ENCODE data around the gene BATF2.

Gene BATF2

DNA sequence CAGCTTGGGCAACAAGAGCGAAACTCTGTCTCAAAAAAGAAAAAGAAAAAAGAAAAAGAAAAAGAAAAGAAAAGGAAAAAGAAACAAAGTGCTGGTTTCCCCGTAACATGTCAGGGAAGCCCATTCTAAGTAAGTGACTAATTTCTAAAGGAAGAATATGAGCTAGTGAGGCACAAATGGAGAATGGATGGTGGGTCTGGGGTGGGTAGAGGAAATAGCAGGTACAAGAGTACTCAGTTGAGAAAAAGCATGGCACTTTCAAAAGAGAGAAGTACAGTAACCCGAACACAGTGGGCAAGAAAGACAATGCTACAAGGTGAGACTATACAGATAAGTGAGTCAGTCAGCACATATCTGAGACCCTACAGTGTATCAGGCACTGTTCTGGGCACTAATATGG lies 29.4 kb downstream of the BATF2 start:
- Histone ChIP-seq H3K36me3 (ENCODE audit: insufficient read depth, low read length) (no peaks in the 10 kb centered on the region), H3K27me3 (ENCODE audit: insufficient read depth, low read length) (no peaks in the 10 kb centered on the region), H3K4me1 (ENCODE audit: insufficient read depth, low read length) (no peaks in the 10 kb centered on the region), H3K4me3 (ENCODE audit: low read length) (no peak overlapping the region), H3K9me3 (ENCODE audit: insufficient read depth, low read depth, low read length) (no peaks in the 10 kb centered on the region), H3K9ac (ENCODE audit: low read depth, low read length) (no peak overlapping the region), H3K27ac (ENCODE audit: low read depth, low read length) (no peak overlapping the region)
- 96% methylated on average over 3 of the region's 3 CpGs for WGBS

DNA sequence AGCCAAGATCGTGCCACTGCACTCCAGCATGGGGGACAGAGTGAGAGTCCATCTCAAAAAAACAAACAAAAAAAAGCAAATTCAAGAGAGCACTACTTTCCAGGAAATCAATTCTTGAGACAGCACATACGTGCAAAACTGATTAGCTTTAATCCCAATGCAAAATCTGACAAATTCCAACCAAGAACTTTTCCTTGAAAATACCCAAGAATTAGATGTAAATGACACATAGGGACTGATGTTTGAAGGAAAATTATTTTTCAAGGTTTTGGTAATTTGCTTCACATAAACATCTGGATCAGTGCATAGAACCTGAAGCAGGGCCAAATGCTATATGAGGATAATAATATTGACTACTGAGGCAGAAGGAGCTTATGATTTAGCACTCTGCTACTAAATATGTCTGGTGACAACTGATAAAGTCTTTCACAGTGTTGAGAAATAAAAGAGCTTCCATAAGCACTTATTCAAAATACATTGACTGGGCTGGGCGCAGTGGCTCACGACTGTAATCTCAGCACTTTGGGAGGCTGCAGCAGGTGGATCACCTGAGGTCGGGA lies 33.6 kb downstream of the BATF2 start:
- WGBS, result 91% methylated on average over 5 of the region's 5 CpGs
- no peaks in the 10 kb centered on the region for H3K4me1 ChIP-seq (ENCODE audit: insufficient read depth, low read length)
- H3K9ac ChIP-seq (ENCODE audit: low read depth, low read length), result no peak overlapping the region
- no peak overlapping the region for H3K4me3 ChIP-seq (ENCODE audit: low read length)
- H3K9me3 ChIP-seq (ENCODE audit: insufficient read depth, low read depth, low read length), result no peaks in the 10 kb centered on the region
- no peak overlapping the region for H3K27ac ChIP-seq (ENCODE audit: low read depth, low read length)
- no peaks in the 10 kb centered on the region for H3K27me3 ChIP-seq (ENCODE audit: insufficient read depth, low read length)
- no peaks in the 10 kb centered on the region for H3K36me3 ChIP-seq (ENCODE audit: insufficient read depth, low read length)

DNA sequence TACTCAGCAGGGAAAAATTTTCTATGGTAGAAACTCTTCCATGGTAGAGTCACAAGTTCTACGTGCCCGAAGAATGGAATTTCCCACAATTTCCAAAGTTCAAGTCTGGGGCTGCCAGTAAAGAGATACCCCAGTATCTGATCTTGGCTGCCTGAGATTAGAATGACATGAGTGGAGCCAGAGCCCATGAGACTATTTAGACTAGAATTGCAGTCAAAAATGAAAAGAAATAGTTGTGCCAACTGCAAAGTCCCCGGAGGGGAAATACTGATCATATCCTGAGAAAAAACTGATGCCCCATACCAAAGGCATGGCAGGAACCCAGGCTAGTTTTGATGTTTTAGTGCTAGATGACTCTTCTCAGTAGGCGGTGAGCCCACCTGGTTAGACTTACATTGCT lies 36.1 kb downstream of the BATF2 start:
- Histone ChIP-seq H3K27me3 (ENCODE audit: insufficient read depth, low read length) (no peaks in the 10 kb centered on the region), H3K4me1 (ENCODE audit: insufficient read depth, low read length) (no peaks in the 10 kb centered on the region), H3K9me3 (ENCODE audit: insufficient read depth, low read depth, low read length) (no peaks in the 10 kb centered on the region), H3K9ac (ENCODE audit: low read depth, low read length) (no peak overlapping the region), H3K36me3 (ENCODE audit: insufficient read depth, low read length) (no peaks in the 10 kb centered on the region), H3K27ac (ENCODE audit: low read depth, low read length) (no peak overlapping the region), H3K4me3 (ENCODE audit: low read length) (no peak overlapping the region)
- 93% methylated on average over 4 of the region's 4 CpGs for WGBS

DNA sequence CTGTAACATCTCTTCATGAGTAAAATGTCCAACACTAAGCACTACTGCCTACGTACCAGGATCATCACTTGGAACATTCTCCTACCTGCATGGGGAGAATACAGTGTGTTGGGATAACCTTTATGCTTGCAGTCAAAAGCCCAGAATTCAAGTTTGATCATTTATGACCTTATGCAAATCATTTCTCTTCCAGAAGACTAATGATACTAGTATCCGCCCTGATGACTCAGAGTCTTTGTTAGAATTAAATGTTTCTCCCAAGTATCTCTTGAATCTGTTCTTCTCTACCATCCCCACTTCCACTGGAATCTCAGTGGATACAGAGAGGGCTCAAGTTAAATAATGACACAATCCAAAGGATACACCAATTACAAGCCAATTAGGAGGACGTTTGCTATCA lies 37.3 kb downstream of the BATF2 start:
- Histone ChIP-seq H3K36me3 (ENCODE audit: insufficient read depth, low read length) (no peaks in the 10 kb centered on the region), H3K27ac (ENCODE audit: low read depth, low read length) (no peak overlapping the region), H3K4me3 (ENCODE audit: low read length) (no peak overlapping the region), H3K4me1 (ENCODE audit: insufficient read depth, low read length) (no peaks in the 10 kb centered on the region), H3K9me3 (ENCODE audit: insufficient read depth, low read depth, low read length) (no peaks in the 10 kb centered on the region), H3K27me3 (ENCODE audit: insufficient read depth, low read length) (no peaks in the 10 kb centered on the region), H3K9ac (ENCODE audit: low read depth, low read length) (no peak overlapping the region)
- WGBS, result 78% methylated on average over 2 of the region's 3 CpGs

DNA sequence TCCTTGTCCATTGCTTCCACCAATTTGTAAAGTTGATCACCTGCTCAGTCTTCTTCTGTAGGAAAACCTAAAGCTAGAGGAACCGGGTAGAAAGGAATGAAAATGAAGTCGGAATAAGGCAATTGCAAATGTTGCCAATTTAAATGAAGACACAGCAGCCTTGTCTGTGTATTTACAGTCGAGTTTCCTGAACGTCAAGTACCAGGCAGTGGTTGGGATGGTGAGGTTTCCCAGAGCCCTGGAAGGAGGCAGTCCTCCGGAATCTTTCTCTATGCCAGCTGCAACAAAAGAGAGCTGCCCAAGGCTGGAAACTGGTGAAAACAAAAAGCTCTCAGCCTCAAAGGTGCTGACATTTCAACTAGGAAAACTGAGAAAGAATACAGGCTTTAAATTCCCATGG lies 42.6 kb downstream of the BATF2 start:
- 69% methylated on average over 5 of the region's 5 CpGs for WGBS
- Histone ChIP-seq H3K4me3 (ENCODE audit: low read length) (no peak overlapping the region), H3K36me3 (ENCODE audit: insufficient read depth, low read length) (no peaks in the 10 kb centered on the region), H3K9me3 (ENCODE audit: insufficient read depth, low read depth, low read length) (no peaks in the 10 kb centered on the region), H3K27me3 (ENCODE audit: insufficient read depth, low read length) (no peaks in the 10 kb centered on the region), H3K9ac (ENCODE audit: low read depth, low read length) (no peak overlapping the region), H3K27ac (ENCODE audit: low read depth, low read length) (no peak overlapping the region), H3K4me1 (ENCODE audit: insufficient read depth, low read length) (no peaks in the 10 kb centered on the region)

DNA sequence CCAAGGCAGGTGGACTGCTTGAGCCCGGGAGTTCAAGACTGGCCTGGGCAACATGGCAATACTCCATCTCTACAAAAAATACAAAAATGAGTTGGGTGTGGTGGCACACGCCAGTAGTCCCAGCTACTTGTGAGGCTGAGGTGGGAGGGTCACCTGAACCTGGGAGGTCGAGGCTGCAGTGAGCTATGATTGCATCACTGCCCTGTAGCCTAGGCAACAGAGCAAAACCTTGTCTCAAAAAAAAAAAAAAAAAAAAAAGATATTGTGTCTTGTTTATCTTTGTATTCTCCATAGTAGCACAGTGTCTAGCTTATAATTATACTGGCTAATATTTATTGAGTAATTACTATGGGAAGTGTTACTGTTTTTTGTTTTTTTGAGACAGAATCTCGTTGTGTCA lies 45.2 kb downstream of the BATF2 start:
- no peaks in the 10 kb centered on the region for H3K27me3 ChIP-seq (ENCODE audit: insufficient read depth, low read length)
- H3K36me3 ChIP-seq (ENCODE audit: insufficient read depth, low read length), result no peaks in the 10 kb centered on the region
- H3K9ac ChIP-seq (ENCODE audit: low read depth, low read length), result no peak overlapping the region
- no peaks in the 10 kb centered on the region for H3K9me3 ChIP-seq (ENCODE audit: insufficient read depth, low read depth, low read length)
- H3K4me3 ChIP-seq (ENCODE audit: low read length), result no peak overlapping the region
- H3K27ac ChIP-seq (ENCODE audit: low read depth, low read length), result no peak overlapping the region
- WGBS, result 79% methylated on average over 4 of the region's 4 CpGs
- H3K4me1 ChIP-seq (ENCODE audit: insufficient read depth, low read length), result no peaks in the 10 kb centered on the region

DNA sequence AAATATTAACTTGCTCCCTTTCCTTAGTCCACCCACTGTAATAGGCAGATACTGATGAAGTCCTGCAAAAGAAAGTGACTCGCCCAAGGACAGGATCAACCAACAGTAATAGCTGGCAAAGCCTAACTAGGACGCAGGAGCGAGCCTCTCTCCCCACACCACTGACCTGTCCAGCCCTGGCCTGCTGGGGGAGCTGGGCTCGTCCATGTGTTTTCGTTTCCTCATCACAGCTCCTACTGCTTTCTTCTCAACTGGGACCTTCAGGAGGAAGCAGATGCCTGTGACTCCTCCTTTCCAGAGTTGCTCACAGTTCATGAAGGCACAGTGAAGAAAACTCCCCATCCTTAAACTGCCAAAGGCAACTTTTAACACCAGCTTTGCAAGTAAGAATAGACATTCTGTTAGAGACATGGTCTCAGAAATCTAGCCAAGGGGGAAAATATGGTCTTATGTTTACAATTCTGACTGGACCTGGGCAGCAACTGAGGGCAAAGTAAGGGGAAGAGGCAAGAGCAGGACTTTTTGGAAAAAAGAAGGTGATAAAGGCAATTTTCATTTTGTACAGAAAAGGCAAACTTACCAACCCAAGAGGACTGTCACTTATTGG lies 49.5 kb downstream of the BATF2 start:
- H3K9me3 ChIP-seq (ENCODE audit: insufficient read depth, low read depth, low read length), result no peaks in the 10 kb centered on the region
- no peaks in the 10 kb centered on the region for H3K36me3 ChIP-seq (ENCODE audit: insufficient read depth, low read length)
- no peak overlapping the region for H3K27ac ChIP-seq (ENCODE audit: low read depth, low read length)
- no peaks in the 10 kb centered on the region for H3K27me3 ChIP-seq (ENCODE audit: insufficient read depth, low read length)
- H3K9ac ChIP-seq (ENCODE audit: low read depth, low read length), result no peak overlapping the region
- no peak overlapping the region for H3K4me3 ChIP-seq (ENCODE audit: low read length)
- WGBS, result 79% methylated on average over 5 of the region's 5 CpGs
- H3K4me1 ChIP-seq (ENCODE audit: insufficient read depth, low read length), result no peaks in the 10 kb centered on the region
